Gastroesophageal sphincter (tissue), 3 donors: Measurements from ENCODE around the gene COG6.

Experiments
- CTCF ChIP-seq, 4 experiments: fragments of 200-600 bp in 2 of 4; fragments of 450-650 bp in 2 of 4; sonication (generic) in 1 of 4; IDR thresholded peaks; one replicate each; pipeline ENCODE4 v1.5.1; 2017 to 2019; ENCODE audit warnings: antibody characterized with exemption in 4 of 4, mild to moderate bottlenecking in 2 of 4, moderate library complexity in 2 of 4
- POLR2A ChIP-seq, 2 donors: fragments of 450-650 bp; IDR thresholded peaks; one replicate each; pipeline ENCODE4 v1.6.1; 2017; ENCODE audit warnings: antibody characterized with exemption in 2 of 2, mild to moderate bottlenecking in 2 of 2, moderate library complexity in 1 of 2
- POLR2AphosphoS5 ChIP-seq: sonication (generic); formaldehyde crosslinking; IDR thresholded peaks from one replicate; pipeline ENCODE4 v1.6.1; 2017; ENCODE audit warnings: antibody characterized with exemption

- TF ChIP-seq POLR2AphosphoS5 (no peak), CTCF (IDR thresholded peaks at IDR 0.05) (peak in 1 of 4 experiments; percentile 9), POLR2A (IDR thresholded peaks at IDR 0.05) (no peak)
Observed at GRCh38 chr13:39783051-39783450, 127.6 kb downstream of the COG6 start.
